ENCODE data around the gene UPB1. TPM values are rescaled to one million over a fixed set of nuclear protein-coding genes. Genes with fewer than 3 reads are reported as not detected.

The UPB1 gene
- total RNA-seq, 1 donor from 2014 or later, result 0.52 TPM

- Histone ChIP-seq H3K4me1 (ENCODE audit: control insufficient read depth in 3 of 3, insufficient read depth in 3 of 3, low read length in 3 of 3) (peaks cover 34 to 44% (median 44%) of the 10 kb centered on the region in 3 donors), H3K4me3 (ENCODE audit: low read length in 3 of 3) (no peak overlapping the region), H3K9ac (ENCODE audit: low read depth in 1 of 3, low read length in 3 of 3) (no peak overlapping the region), H3K9me3 (ENCODE audit: control insufficient read depth in 3 of 3, low read length in 3 of 3) (no peaks in the 10 kb centered on the region), H3K27me3 (ENCODE audit: control insufficient read depth in 3 of 3, insufficient read depth in 3 of 3, low read length in 3 of 3) (no peaks in the 10 kb centered on the region), H3K36me3 (ENCODE audit: control insufficient read depth in 3 of 3, insufficient read depth in 3 of 3, low read length in 3 of 3) (peaks cover 26 to 38% (median 32%) of the 10 kb centered on the region in 3 donors), H3K27ac (ENCODE audit: low read depth, low read length) (no peak overlapping the region)
Observed at GRCh38 chr22:24567668-24568067, 72.5 kb downstream of the UPB1 start.

GRCh38 chr22:24571266-24571665 lies 76.1 kb downstream of the UPB1 start:
- H3K9ac ChIP-seq (ENCODE audit: low read depth in 1 of 3, low read length in 3 of 3), result no peak overlapping the region
- no peaks in the 10 kb centered on the region for H3K27me3 ChIP-seq (ENCODE audit: control insufficient read depth in 3 of 3, insufficient read depth in 3 of 3, low read length in 3 of 3)
- no peak overlapping the region for H3K4me3 ChIP-seq (ENCODE audit: low read length in 3 of 3)
- no peak overlapping the region for H3K27ac ChIP-seq (ENCODE audit: low read depth, low read length)
- H3K9me3 ChIP-seq (ENCODE audit: control insufficient read depth in 3 of 3, low read length in 3 of 3), result no peaks in the 10 kb centered on the region
- peaks cover 9 to 15% (median 10%) of the 10 kb centered on the region in 3 donors for H3K4me1 ChIP-seq (ENCODE audit: control insufficient read depth in 3 of 3, insufficient read depth in 3 of 3, low read length in 3 of 3)
- peaks cover 34 to 57% (median 42%) of the 10 kb centered on the region in 3 donors for H3K36me3 ChIP-seq (ENCODE audit: control insufficient read depth in 3 of 3, insufficient read depth in 3 of 3, low read length in 3 of 3)

- Histone ChIP-seq H3K9ac (ENCODE audit: low read depth in 1 of 3, low read length in 3 of 3) (no peak overlapping the region), H3K27me3 (ENCODE audit: control insufficient read depth in 3 of 3, insufficient read depth in 3 of 3, low read length in 3 of 3) (no peaks in the 10 kb centered on the region), H3K9me3 (ENCODE audit: control insufficient read depth in 3 of 3, low read length in 3 of 3) (no peaks in the 10 kb centered on the region), H3K36me3 (ENCODE audit: control insufficient read depth in 3 of 3, insufficient read depth in 3 of 3, low read length in 3 of 3) (peaks cover 12 to 30% (median 19%) of the 10 kb centered on the region in 3 donors), H3K4me1 (ENCODE audit: control insufficient read depth in 3 of 3, insufficient read depth in 3 of 3, low read length in 3 of 3) (no peaks in the 10 kb centered on the region), H3K27ac (ENCODE audit: low read depth, low read length) (no peak overlapping the region), H3K4me3 (ENCODE audit: low read length in 3 of 3) (no peak overlapping the region)
Observed at GRCh38 chr22:24576778-24577177, 81.6 kb downstream of the UPB1 start.

Other genes with a start within 250 kb of the UPB1 start
- 21.9 TPM for gene SPECC1L, start 224.5 kb upstream of the UPB1 start, total RNA-seq
- 10.4 TPM for gene ADORA2A, start 67.7 kb upstream of the UPB1 start, total RNA-seq
- gene GUCD1, start 59.8 kb downstream of the UPB1 start, total RNA-seq, result 64.7 TPM
- gene SNRPD3, start 60.7 kb downstream of the UPB1 start, total RNA-seq, result 78.8 TPM
- gene LRRC75B, start 97.7 kb downstream of the UPB1 start, total RNA-seq, result 1.6 TPM
- 0.52 TPM for gene GGT1, start 107.9 kb downstream of the UPB1 start, total RNA-seq

All from skeletal muscle tissue (tissue), 4 donors.